H1 (cell line): ENCODE results near the gene ARG2.

Experiments
- CTCF ChIP-seq, 3 experiments: IDR thresholded peaks; 1 replicate in 2 of 3; 2 replicates in 1 of 3; pipeline versions ENCODE4 v1.5.1 to v1.6.1; 2011; ENCODE audit warnings: low read length in 3 of 3, mild to moderate bottlenecking in 3 of 3, inconsistent platforms in 2 of 3, low read depth in 1 of 3, moderate library complexity in 1 of 3; ENCODE audit not compliant: insufficient read depth in 1 of 3; ENCODE audit errors: control extremely low read depth in 1 of 3
- EGR1 ChIP-seq: IDR thresholded peaks from 2 replicates; pipeline ENCODE4 v1.6.1; 2011; ENCODE audit warnings: low read depth, low read length, borderline replicate concordance
- EP300 ChIP-seq, 2 experiments: IDR thresholded peaks; 1 replicate in 1 of 2; 2 replicates in 1 of 2; pipeline ENCODE4 v1.6.1; 2011 to 2012; ENCODE audit warnings: low read depth in 2 of 2, low read length in 2 of 2, mild to moderate bottlenecking in 2 of 2, borderline replicate concordance in 1 of 2, inconsistent platforms in 1 of 2, moderate library complexity in 1 of 2
- EZH2 ChIP-seq: fragments of 200-600 bp; sonication (generic); IDR thresholded peaks from 2 replicates; pipeline ENCODE4 v1.7.1; 2012; ENCODE audit warnings: low read depth, mild to moderate bottlenecking, moderate library complexity, low read length, inconsistent platforms; ENCODE audit not compliant: severe bottlenecking
- KDM1A ChIP-seq: fragments of 200-600, 300-600 bp; sonication (generic); IDR thresholded peaks from 2 replicates; pipeline ENCODE4 v1.7.1; 2016; ENCODE audit warnings: mild to moderate bottlenecking, low read length, borderline replicate concordance
- POLR2A ChIP-seq, 2 experiments: IDR thresholded peaks; 1 replicate in 1 of 2; 2 replicates in 1 of 2; pipeline ENCODE4 v1.6.1; 2011; ENCODE audit warnings: low read depth in 2 of 2, low read length in 2 of 2, mild to moderate bottlenecking in 2 of 2; ENCODE audit errors: control extremely low read depth in 1 of 2
- SIRT6 ChIP-seq: IDR thresholded peaks from one replicate; pipeline ENCODE4 v1.7.1; 2012; ENCODE audit warnings: low read length, inconsistent platforms
- SP1 ChIP-seq: IDR thresholded peaks from 2 replicates; pipeline ENCODE4 v1.6.1; 2011; ENCODE audit warnings: low read depth, low read length

- no peak for TF ChIP-seq EP300 (IDR thresholded peaks at IDR 0.05; ENCODE audit: borderline replicate concordance in 1 of 2, low read depth in 2 of 2, low read length in 2 of 2)
- TF ChIP-seq EGR1: no peak
- TF ChIP-seq KDM1A: no peak
- no peak for TF ChIP-seq CTCF (IDR thresholded peaks at IDR 0.05; ENCODE audit: control extremely low read depth in 1 of 3, insufficient read depth in 1 of 3, low read depth in 1 of 3, low read length in 3 of 3)
- TF ChIP-seq SIRT6: no peak
- TF ChIP-seq EZH2: no peak
- no peak for TF ChIP-seq POLR2A (IDR thresholded peaks at IDR 0.05; ENCODE audit: control extremely low read depth in 1 of 2, low read depth in 2 of 2, low read length in 2 of 2)
- TF ChIP-seq SP1: no peak
Observed at GRCh38 chr14:67673451-67673850, 53.7 kb downstream of the ARG2 start.
